Measurements from ENCODE around the gene KRABD2.

Gene KRABD2

GRCh38 chr17:8371786-8372185 is 4.7 kb downstream of the KRABD2 start:
- Histone ChIP-seq H3K4me1 (ENCODE audit: control insufficient read depth, insufficient read depth, low read length) (peaks cover 2% of the 10 kb centered on the region), H3K79me2 (ENCODE audit: control insufficient read depth, insufficient read depth, low read length) (peaks cover 8% of the 10 kb centered on the region), H3K4me3 (no peak overlapping the region), H2AFZ (ENCODE audit: control insufficient read depth, low read depth, low read length) (no peak overlapping the region), H3K4me2 (ENCODE audit: control insufficient read depth, insufficient read depth) (no peak overlapping the region), H3K9me3 (replicated peaks; ENCODE audit: control insufficient read depth, insufficient read depth, low read length) (no peaks in the 10 kb centered on the region; the same call in 2 of the 3 replicates), H3K9ac (ENCODE audit: control insufficient read depth, insufficient read depth, low read length) (no peak overlapping the region), H3K27ac (ENCODE audit: control insufficient read depth, insufficient read depth) (no peak overlapping the region), H3K36me3 (ENCODE audit: control insufficient read depth in 2 of 2, insufficient read depth in 2 of 2, low read length in 1 of 2) (peaks cover 4 to 9% of the 10 kb centered on the region in 2 experiments; a peak in 3 of 4 replicates), H3K27me3 (replicated peaks in 1 of 2; ENCODE audit: control insufficient read depth in 2 of 2, insufficient read depth in 2 of 2, low read length in 1 of 2) (no peaks in the 10 kb centered on the region), H4K20me1 (ENCODE audit: control insufficient read depth, insufficient read depth) (no peaks in the 10 kb centered on the region)
- intact Hi-C loops (cut with micrococcal nuclease; ENCODE audit: unreplicated experiment) (no loop called here), in situ Hi-C loops (cut with MboI) (no loop called here)
- ATAC-seq (no peak), FAIRE-seq (no peak), DNase-seq (ENCODE audit: low read depth, low spot score) (no peak)
- ChIA-PET CTCF (no interaction called here), RAD21 (ENCODE audit: unreplicated experiment) (no interaction called here), POLR2A (no interaction called here), SMC1A (ENCODE audit: uncharacterized antibody, unreplicated experiment) (no interaction called here)
- TF ChIP-seq RCOR1 (conservative IDR thresholded peaks at IDR 0.05; ENCODE audit: low read depth, low read length) (no peak), CREM (IDR thresholded peaks at IDR 0.05; ENCODE audit: low read depth) (no peak), CBX5 (IDR thresholded peaks at IDR 0.05; ENCODE audit: low read depth) (no peak), ZBTB11 (CRISPR knock-in tag; IDR thresholded peaks at IDR 0.05) (no peak), PAX5 (IDR thresholded peaks at IDR 0.05; ENCODE audit: borderline replicate concordance, low read depth, low read length) (no peak), FOXK2 (IDR thresholded peaks at IDR 0.05) (no peak), RELA (IDR thresholded peaks at IDR 0.05; ENCODE audit: borderline replicate concordance, partially characterized antibody) (no peak), SIX5 (IDR thresholded peaks at IDR 0.05; ENCODE audit: low read depth, low read length, severe bottlenecking) (no peak), TCF7 (IDR thresholded peaks at IDR 0.05; ENCODE audit: borderline replicate concordance) (no peak), ZNF207 (IDR thresholded peaks at IDR 0.05; ENCODE audit: borderline replicate concordance) (no peak), SMARCA5 (IDR thresholded peaks at IDR 0.05) (no peak), MEF2B (IDR thresholded peaks at IDR 0.05; ENCODE audit: partially characterized antibody, poor library complexity, severe bottlenecking) (no peak), IKZF1 (conservative IDR thresholded peaks at IDR 0.05) (no peak), NBN (IDR thresholded peaks at IDR 0.05) (no peak), ELK1 (IDR thresholded peaks at IDR 0.05; ENCODE audit: low read depth, low read length) (no peak), RAD51 (IDR thresholded peaks at IDR 0.05) (no peak), LARP7 (IDR thresholded peaks at IDR 0.05) (no peak), NR2F1 (conservative IDR thresholded peaks at IDR 0.05) (no peak)
- BruUV-seq (replicated peaks) = no TSS peak
- 78% methylated on average over 4 of the region's 4 CpGs for WGBS (ENCODE audit: insufficient coverage, insufficient replicate concordance, low lambda C conversion rate, missing lambda C conversion rate)

All from GM12878 (cell line).